GM12878 (cell line): ENCODE measurements around the gene PNMA8B. TPM values are rescaled to one million over a fixed set of nuclear protein-coding genes. Genes with fewer than 3 reads are reported as not detected.

Experiments used
- ATAC-seq: fragments of 200-7000 bp; cut with Tn5 transposase; 3 replicates; pipeline ENCODE4 v1.9.1; 2020; ENCODE audit warnings: mild to moderate bottlenecking, moderate library complexity
- BruUV-seq: library from RNA; stranded (reverse); fragments of 400-500 nt; replicated peaks from 2 replicates; lab custom pipeline; 2021; lab: Mats Ljungman, UMichigan
- CTCF ChIA-PET: fragments of 300-600 bp; sonication (Branson Sonifier 250); formaldehyde crosslinking; extraction: SDS; loops from one replicate; lab custom pipeline; 2021; ENCODE audit warnings: inconsistent platforms; lab: Yijun Ruan, JAX
- POLR2A ChIA-PET: fragments of 350-600 bp; formaldehyde crosslinking; extraction: SDS; loops from one replicate; lab custom pipeline; 2021; ENCODE audit warnings: inconsistent platforms; lab: Charles Lee
- RAD21 ChIA-PET: fragments of 300-600 bp; sonication (Branson Sonifier 250); formaldehyde crosslinking; loops from one replicate; lab custom pipeline; 2023; ENCODE audit warnings: antibody characterized with exemption; ENCODE audit not compliant: unreplicated experiment; lab: Charles Lee
- SMC1A ChIA-PET: fragments of 300-600 bp; sonication (Branson Sonifier 250); formaldehyde crosslinking; loops from one replicate; lab custom pipeline; 2023; ENCODE audit not compliant: unreplicated experiment, uncharacterized antibody; lab: Charles Lee
- DNase-seq: peaks from one replicate; pipeline ENCODE4 v3.0.0-alpha.2; 2011; ENCODE audit warnings: low read depth, low spot score
- FAIRE-seq: peaks from 3 replicates; lab custom pipeline; 2011; peaks lifted over from hg19 to GRCh38; lab: Jason Lieb, UNC
- H2AFZ ChIP-seq: 2 replicates; pipeline ENCODE4 v1.6.0; 2011; ENCODE audit warnings: low read depth, low read length, control low read depth; ENCODE audit not compliant: control insufficient read depth
- H3K27ac ChIP-seq: 2 replicates; pipeline ENCODE4 v1.5.1; 2011; ENCODE audit warnings: control low read depth; ENCODE audit not compliant: control insufficient read depth, insufficient read depth
- H3K27me3 ChIP-seq, 2 experiments: replicated peaks in 1 of 2; 2 replicates each; pipeline versions ENCODE4 v1.6.0 to v1.6.1; 2011; ENCODE audit warnings: low read length in 1 of 2; ENCODE audit not compliant: control insufficient read depth in 2 of 2, insufficient read depth in 2 of 2
- H3K36me3 ChIP-seq, 2 experiments: 2 replicates each; pipeline ENCODE4 v1.5.1; 2011; ENCODE audit warnings: low read length in 1 of 2; ENCODE audit not compliant: control insufficient read depth in 2 of 2, insufficient read depth in 2 of 2
- H3K4me1 ChIP-seq: 2 replicates; pipeline ENCODE4 v1.6.1; 2011; ENCODE audit warnings: mild to moderate bottlenecking, low read length, moderate library complexity, mixed read lengths; ENCODE audit not compliant: control insufficient read depth, insufficient read depth
- H3K4me2 ChIP-seq: 2 replicates; pipeline ENCODE4 v1.6.0; 2011; ENCODE audit warnings: control low read depth; ENCODE audit not compliant: control insufficient read depth, insufficient read depth
- H3K4me3 ChIP-seq: fragments of 200-600 bp; sonication (generic); 2 replicates; pipeline ENCODE4 v1.5.1; 2016
- H3K79me2 ChIP-seq: 2 replicates; pipeline ENCODE4 v1.6.0; 2011; ENCODE audit warnings: low read length; ENCODE audit not compliant: control insufficient read depth, insufficient read depth
- H3K9ac ChIP-seq: 2 replicates; pipeline ENCODE4 v1.8.0; 2011; ENCODE audit warnings: low read length, control low read depth, mixed read lengths; ENCODE audit not compliant: control insufficient read depth, insufficient read depth
- H3K9me3 ChIP-seq: replicated peaks from 3 replicates; pipeline ENCODE4 v1.5.1; 2011; ENCODE audit warnings: mild to moderate bottlenecking, low read length; ENCODE audit not compliant: control insufficient read depth, insufficient read depth
- H4K20me1 ChIP-seq: 2 replicates; pipeline ENCODE4 v1.6.0; 2011; ENCODE audit not compliant: control insufficient read depth, insufficient read depth
- BHLHE40 ChIP-seq, 2 experiments: fragments of 450-650 bp in 1 of 2; IDR thresholded peaks; 2 replicates each; pipeline ENCODE4 v1.6.1; 2011 to 2017; ENCODE audit warnings: low read depth in 2 of 2, borderline replicate concordance in 1 of 2, improper control_type of control experiment in 1 of 2, low read length in 1 of 2, mild to moderate bottlenecking in 1 of 2
- CHD1 ChIP-seq: IDR thresholded peaks from 2 replicates; pipeline ENCODE4 v1.6.1; 2012; ENCODE audit warnings: low read depth, low read length, improper control_type of control experiment
- KDM1A ChIP-seq: fragments of 200-600 bp; sonication (generic); IDR thresholded peaks from 2 replicates; pipeline ENCODE4 v1.6.1; 2016; ENCODE audit warnings: borderline replicate concordance
- RAD21 ChIP-seq: IDR thresholded peaks from 2 replicates; pipeline ENCODE4 v1.6.1; 2011; ENCODE audit warnings: mild to moderate bottlenecking, low read depth, low read length, moderate library complexity; ENCODE audit not compliant: insufficient read depth
- RAD51 ChIP-seq: fragments of 450-650 bp; IDR thresholded peaks from 2 replicates; pipeline ENCODE4 v1.6.1; 2016; ENCODE audit warnings: moderate library complexity, mild to moderate bottlenecking, inconsistent platforms
- RUNX3 ChIP-seq: IDR thresholded peaks from 2 replicates; pipeline ENCODE4 v1.6.1; 2012; ENCODE audit warnings: low read length, inconsistent platforms
- SMC3 ChIP-seq: IDR thresholded peaks from 2 replicates; pipeline ENCODE4 v1.6.1; 2011; ENCODE audit warnings: low read length, improper control_type of control experiment, borderline replicate concordance
- WGBS: methylation state at CpG from one replicate; pipeline ENCODE4 v1.1.6; 2016; ENCODE audit warnings: low lambda C conversion rate; ENCODE audit not compliant: insufficient replicate concordance, insufficient coverage; ENCODE audit errors: missing lambda C conversion rate; 5-methylcytosine and 5-hydroxymethylcytosine counted together
- in situ Hi-C: fragments of 300-500 bp; cut with MboI; formaldehyde crosslinking; loops from 9 replicates; pipeline ENCODE4 v1.14.3; 2018; ENCODE audit warnings: mixed read lengths
- intact Hi-C: fragments of 100-400 bp; cut with micrococcal nuclease; formaldehyde crosslinking; loops from one replicate; pipeline ENCODE4 v1.14.2; 2022; ENCODE audit not compliant: unreplicated experiment
- polyA plus RNA-seq, 11 experiments: library from polyadenylated mRNA; depleted of rRNA in 4 of 11; unstranded in 6 of 11; stranded (reverse) in 5 of 11; fragments of >200 nt; fragmentation: Nextera tagmentation in 4 of 11; fragmentation: Illumina TruSeq in 1 of 11; extraction: Ambion mirVana in 4 of 11; extraction: Trizol in 1 of 11; gene quantifications; 1 replicate in 1 of 11; 2 replicates in 10 of 11; pipeline versions ENCODE4 v1.2.1 to v1.2.3, GENCODE V29; 2011 to 2016; ENCODE audit warnings: inconsistent platforms in 2 of 11, missing spikeins in 2 of 11, low read depth in 1 of 11
- total RNA-seq, 4 experiments: library from RNA; depleted of rRNA in 3 of 4; stranded (reverse); fragments of >200 nt in 3 of 4; fragmentation: Illumina TruSeq in 1 of 4; extraction: Trizol in 1 of 4; gene quantifications; 2 replicates each; pipeline versions ENCODE4 v1.2.1 to v1.2.3, GENCODE V29; 2013 to 2021
- TF ChIP-seq, protein P1 (sequence below): fragments of 450-650 bp; IDR thresholded peaks from 2 replicates; pipeline ENCODE4 v1.6.1; 2014; ENCODE audit warnings: mild to moderate bottlenecking
- TF ChIP-seq, protein P2 (sequence below), 3 experiments: IDR thresholded peaks in 2 of 3; conservative IDR thresholded peaks in 1 of 3; 2 replicates each; pipeline ENCODE4 v1.5.1; 2011; ENCODE audit warnings: low read depth in 3 of 3, low read length in 3 of 3, mild to moderate bottlenecking in 3 of 3, control low read depth in 2 of 3, moderate library complexity in 2 of 3, inconsistent platforms in 1 of 3, mixed read lengths in 1 of 3; ENCODE audit not compliant: control insufficient read depth in 2 of 3, insufficient read depth in 1 of 3; ENCODE audit errors: extremely low read depth in 1 of 3

The PNMA8B gene
- total and polyA plus RNA-seq, 10 of the 15 experiments (the other 5 are each of a cell fraction or from before 2014, with no cell fraction given): 0.01 TPM; not detected in 9

DNA sequence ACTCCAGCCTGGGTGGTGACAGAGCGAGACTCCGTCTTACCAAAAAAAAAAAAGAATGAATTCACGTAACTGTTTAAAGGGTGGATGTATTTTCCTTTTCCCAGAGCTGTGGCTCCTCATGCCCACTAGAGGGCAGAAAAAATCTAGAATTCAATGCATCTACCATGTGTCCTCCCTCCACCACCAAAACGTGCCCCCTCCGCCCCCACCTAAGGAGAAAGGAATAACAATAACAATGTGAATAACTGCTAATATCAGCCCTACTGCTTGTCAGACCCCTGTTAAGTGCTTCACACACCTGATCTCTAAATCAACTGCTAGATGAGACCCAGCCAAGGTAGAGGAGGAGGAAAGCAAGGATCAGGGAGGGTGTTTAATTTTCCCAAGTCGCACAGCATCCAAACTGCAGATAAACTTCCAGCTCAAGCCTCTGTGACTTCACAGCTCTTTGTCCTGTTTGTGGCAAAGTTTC lies 20.2 kb upstream of the PNMA8B start:
- H3K9ac ChIP-seq: no peak overlapping the region
- H2AFZ ChIP-seq: no peak overlapping the region
- no peak overlapping the region for H3K27ac ChIP-seq
- H3K79me2 ChIP-seq: no peaks in the 10 kb centered on the region
- H3K27me3 ChIP-seq: no peaks in the 10 kb centered on the region; a peak in 1 of 4 replicates
- POLR2A ChIA-PET: no interaction called here
- H3K4me3 ChIP-seq: no peak overlapping the region
- CTCF ChIA-PET: interaction anchor here (0.6 to 3.8 kb wide), 17 partner anchors 11 to 487 kb away, joined by 3 to 33 read pairs (median 3); partner anchors contain the start of gene PPP5C
- FAIRE-seq: no peak
- TF ChIP-seq, protein P1, sequence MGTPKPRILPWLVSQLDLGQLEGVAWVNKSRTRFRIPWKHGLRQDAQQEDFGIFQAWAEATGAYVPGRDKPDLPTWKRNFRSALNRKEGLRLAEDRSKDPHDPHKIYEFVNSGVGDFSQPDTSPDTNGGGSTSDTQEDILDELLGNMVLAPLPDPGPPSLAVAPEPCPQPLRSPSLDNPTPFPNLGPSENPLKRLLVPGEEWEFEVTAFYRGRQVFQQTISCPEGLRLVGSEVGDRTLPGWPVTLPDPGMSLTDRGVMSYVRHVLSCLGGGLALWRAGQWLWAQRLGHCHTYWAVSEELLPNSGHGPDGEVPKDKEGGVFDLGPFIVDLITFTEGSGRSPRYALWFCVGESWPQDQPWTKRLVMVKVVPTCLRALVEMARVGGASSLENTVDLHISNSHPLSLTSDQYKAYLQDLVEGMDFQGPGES: no peak
- peak; percentile 41 for TF ChIP-seq RAD21
- TF ChIP-seq CHD1: no peak
- no peak for TF ChIP-seq RAD51
- TF ChIP-seq BHLHE40 (IDR thresholded peaks at IDR 0.05; ENCODE audit: borderline replicate concordance in 1 of 2, low read depth in 2 of 2, low read length in 1 of 2): peak in 1 of 2 experiments; percentile 25; a peak in 1 of 4 replicates
- peak; percentile 14; the same call in 1 of the 2 replicates for TF ChIP-seq SMC3
- no peak for TF ChIP-seq KDM1A
- TF ChIP-seq RUNX3: no peak
- TF ChIP-seq, protein P2, sequence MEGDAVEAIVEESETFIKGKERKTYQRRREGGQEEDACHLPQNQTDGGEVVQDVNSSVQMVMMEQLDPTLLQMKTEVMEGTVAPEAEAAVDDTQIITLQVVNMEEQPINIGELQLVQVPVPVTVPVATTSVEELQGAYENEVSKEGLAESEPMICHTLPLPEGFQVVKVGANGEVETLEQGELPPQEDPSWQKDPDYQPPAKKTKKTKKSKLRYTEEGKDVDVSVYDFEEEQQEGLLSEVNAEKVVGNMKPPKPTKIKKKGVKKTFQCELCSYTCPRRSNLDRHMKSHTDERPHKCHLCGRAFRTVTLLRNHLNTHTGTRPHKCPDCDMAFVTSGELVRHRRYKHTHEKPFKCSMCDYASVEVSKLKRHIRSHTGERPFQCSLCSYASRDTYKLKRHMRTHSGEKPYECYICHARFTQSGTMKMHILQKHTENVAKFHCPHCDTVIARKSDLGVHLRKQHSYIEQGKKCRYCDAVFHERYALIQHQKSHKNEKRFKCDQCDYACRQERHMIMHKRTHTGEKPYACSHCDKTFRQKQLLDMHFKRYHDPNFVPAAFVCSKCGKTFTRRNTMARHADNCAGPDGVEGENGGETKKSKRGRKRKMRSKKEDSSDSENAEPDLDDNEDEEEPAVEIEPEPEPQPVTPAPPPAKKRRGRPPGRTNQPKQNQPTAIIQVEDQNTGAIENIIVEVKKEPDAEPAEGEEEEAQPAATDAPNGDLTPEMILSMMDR (IDR thresholded peaks at IDR 0.05 in 2 of 3, conservative IDR thresholded peaks at IDR 0.05 in 1 of 3; ENCODE audit: control insufficient read depth in 2 of 3, extremely low read depth in 1 of 3, insufficient read depth in 1 of 3, low read depth in 3 of 3, low read length in 3 of 3): peak; percentile 52 to 67 (median 66); a peak in 5 of 6 replicates
- TF ChIP-seq, all 136 proteins: peak for 4
- no peaks in the 10 kb centered on the region for H3K36me3 ChIP-seq
- BruUV-seq: no TSS peak
- in situ Hi-C loops (no loop called here), intact Hi-C loops (no loop called here)
- ChIA-PET SMC1A (interaction anchor here (0.6 kb wide), 1 partner anchor 172 kb away, joined by 3 read pairs; no protein-coding TSS in a partner anchor), RAD21 (interaction anchor here (2.0 kb wide), 1 partner anchor 236 kb away, joined by 4 read pairs; no protein-coding TSS in a partner anchor)
- no peaks in the 10 kb centered on the region for H4K20me1 ChIP-seq
- H3K4me2 ChIP-seq: no peak overlapping the region
- peak; percentile 76 for ATAC-seq
- H3K9me3 ChIP-seq: no peaks in the 10 kb centered on the region; the same call in 2 of the 3 replicates
- H3K4me1 ChIP-seq: no peaks in the 10 kb centered on the region
- WGBS: 21% methylated on average over 6 of the region's 6 CpGs
- DNase-seq: no peak
